HepG2 (cell line): ENCODE results near the gene C14orf132. TPM values are rescaled to one million over a fixed set of nuclear protein-coding genes. Genes with fewer than 3 reads are reported as not detected.

ENCODE experiments used
- ATAC-seq: fragments of 200-7000 bp; cut with Tn5 transposase; 3 replicates; pipeline ENCODE4 v1.9.1; 2020; ENCODE audit warnings: mild to moderate bottlenecking, moderate library complexity
- BruUV-seq: library from RNA; stranded (reverse); fragments of 400-500 nt; replicated peaks from 2 replicates; lab custom pipeline; 2021; lab: Mats Ljungman, UMichigan
- CTCF ChIA-PET: fragments of 300-600 bp; formaldehyde crosslinking; extraction: SDS; loops from one replicate; lab custom pipeline; 2021; ENCODE audit warnings: low total read pairs, inconsistent platforms, low intra/inter-chr PET ratio; lab: Yijun Ruan, JAX
- POLR2A ChIA-PET: fragments of 350-600 bp; sonication (Branson Sonifier 250); formaldehyde crosslinking; loops from one replicate; lab custom pipeline; 2020; ENCODE audit warnings: antibody characterized with exemption, inconsistent platforms; lab: Yijun Ruan, JAX
- DNase-seq: peaks from one replicate; pipeline ENCODE4 v3.0.0-alpha.2; 2015; ENCODE audit warnings: low spot score
- FAIRE-seq: peaks from 3 replicates; lab custom pipeline; 2011; peaks lifted over from hg19 to GRCh38; lab: Jason Lieb, UNC
- H2AFZ ChIP-seq: one replicate; pipeline ENCODE4 v1.6.1; 2011; ENCODE audit warnings: low read length, inconsistent platforms
- H3K27ac ChIP-seq: fragments of 300-600 bp; 3 replicates; pipeline ENCODE4 v1.8.0; 2011; ENCODE audit warnings: mixed run types, mild to moderate bottlenecking, mixed read lengths, low read length, inconsistent platforms; ENCODE audit not compliant: insufficient read depth; ENCODE audit errors: extremely low read length
- H3K27me3 ChIP-seq, 2 experiments: fragments of 200-600 bp in 1 of 2; 2 replicates in 1 of 2; 3 replicates in 1 of 2; pipeline versions ENCODE4 v1.6.0 to v1.8.0; 2011; ENCODE audit warnings: low read length in 2 of 2, mild to moderate bottlenecking in 2 of 2, moderate library complexity in 2 of 2, inconsistent platforms in 1 of 2; ENCODE audit not compliant: insufficient read depth in 2 of 2, control insufficient read depth in 1 of 2
- H3K36me3 ChIP-seq, 2 experiments: fragments of 200-600 bp in 1 of 2; replicated peaks in 1 of 2; 2 replicates in 1 of 2; 3 replicates in 1 of 2; pipeline versions ENCODE4 v1.5.1 to v1.8.0; 2011; ENCODE audit warnings: low read length in 2 of 2, inconsistent platforms in 1 of 2; ENCODE audit not compliant: insufficient read depth in 2 of 2, control insufficient read depth in 1 of 2
- H3K4me1 ChIP-seq: 2 replicates; pipeline ENCODE4 v1.5.1; 2012; ENCODE audit warnings: low read length, inconsistent platforms; ENCODE audit not compliant: insufficient read depth
- H3K4me2 ChIP-seq: 2 replicates; pipeline ENCODE4 v1.6.0; 2011; ENCODE audit warnings: low read depth, low read length, inconsistent platforms
- H3K4me3 ChIP-seq, 3 experiments: fragments of 200-600 bp in 1 of 3; sonication (generic), shearing (Covaris generic) in 1 of 3; replicated peaks in 1 of 3; 2 replicates each; pipeline ENCODE4 v1.5.1; 2011 to 2016; ENCODE audit warnings: low read length in 3 of 3, inconsistent platforms in 2 of 3, low read depth in 2 of 3, mild to moderate bottlenecking in 2 of 3, control low read depth in 1 of 3, mixed read lengths in 1 of 3; ENCODE audit not compliant: insufficient read depth in 1 of 3
- H3K79me2 ChIP-seq: one replicate; pipeline ENCODE4 v1.6.1; 2011; ENCODE audit warnings: low read length, inconsistent platforms; ENCODE audit not compliant: insufficient read depth
- H3K9ac ChIP-seq: 2 replicates; pipeline ENCODE4 v1.6.0; 2011; ENCODE audit warnings: mild to moderate bottlenecking, low read depth, low read length, inconsistent platforms; ENCODE audit not compliant: insufficient read depth
- H3K9me3 ChIP-seq: 2 replicates; pipeline ENCODE4 v1.5.1; 2012; ENCODE audit warnings: mild to moderate bottlenecking, low read length
- H4K20me1 ChIP-seq: 2 replicates; pipeline ENCODE4 v1.6.0; 2011; ENCODE audit warnings: inconsistent platforms, mild to moderate bottlenecking, low read length, moderate library complexity; ENCODE audit not compliant: insufficient read depth
- DNMT1 ChIP-seq: sonication (generic); formaldehyde crosslinking; IDR thresholded peaks from 2 replicates; pipeline ENCODE4 v1.5.1; 2020; ENCODE audit warnings: mild to moderate bottlenecking, missing genetic modification reagents
- HIC2 ChIP-seq: sonication (generic); formaldehyde crosslinking; IDR thresholded peaks from 2 replicates; pipeline ENCODE4 v1.9.0; 2022; ENCODE audit warnings: low read depth, missing genetic modification reagents
- TFAP4 ChIP-seq: sonication (generic); IDR thresholded peaks from 2 replicates; pipeline ENCODE4 v1.6.1; 2016; ENCODE audit warnings: low read depth, borderline replicate concordance
- ZNF841 ChIP-seq: sonication (generic); formaldehyde crosslinking; IDR thresholded peaks from 2 replicates; pipeline ENCODE4 v1.8.1; 2023; ENCODE audit warnings: missing genetic modification reagents, borderline replicate concordance
- ZNF878 ChIP-seq: sonication (generic); formaldehyde crosslinking; IDR thresholded peaks from 2 replicates; pipeline ENCODE4 v1.8.1; 2023; ENCODE audit warnings: mild to moderate bottlenecking, missing genetic modification reagents, moderate library complexity
- WGBS: methylation state at CpG from one replicate; pipeline ENCODE4 v1.1.6; 2017; ENCODE audit warnings: low lambda C conversion rate; 5-methylcytosine and 5-hydroxymethylcytosine counted together
- in situ Hi-C: cut with HindIII; loops from 2 replicates; pipeline ENCODE4 v1.10.0; 2017; ENCODE audit warnings: low pct_unique_long_range_greater_than_20kb; ENCODE audit not compliant: extremely low pct_ligation_motif_present
- intact Hi-C: fragments of 100-400 bp; cut with micrococcal nuclease; formaldehyde crosslinking; loops from one replicate; pipeline ENCODE4 v1.10.0; 2022; ENCODE audit not compliant: unreplicated experiment
- polyA plus RNA-seq, 8 experiments: library from polyadenylated mRNA; depleted of rRNA in 3 of 8; stranded (reverse) in 7 of 8; unstranded in 1 of 8; fragments of >200 nt; fragmentation: Illumina TruSeq in 4 of 8; extraction: Trizol in 4 of 8; gene quantifications; 2 replicates each; pipeline versions ENCODE4 v1.2.1 to v1.2.3, GENCODE V29; 2011 to 2016; ENCODE audit warnings: low read depth in 4 of 8, missing spikeins in 1 of 8, mixed read lengths in 1 of 8; ENCODE audit not compliant: insufficient read depth in 1 of 8
- total RNA-seq, 5 experiments: library from RNA; depleted of rRNA; stranded (reverse); fragments of >200 nt; fragmentation: Illumina TruSeq; extraction: Trizol; gene quantifications; 2 replicates each; pipeline ENCODE4 v1.2.3, GENCODE V29; 2016; ENCODE audit warnings: low read depth in 1 of 5
- TF ChIP-seq, protein P1 (sequence below): sonication (generic); formaldehyde crosslinking; IDR thresholded peaks from 2 replicates; pipeline ENCODE4 v1.5.0; 2020; ENCODE audit warnings: mild to moderate bottlenecking, missing genetic modification reagents
- TF ChIP-seq, protein P2 (sequence below): sonication (generic); formaldehyde crosslinking; IDR thresholded peaks from 2 replicates; pipeline ENCODE4 v1.8.0; 2022; ENCODE audit warnings: missing genetic modification reagents, low read depth, mild to moderate bottlenecking, borderline replicate concordance

Gene C14orf132
- total and polyA plus RNA-seq, 2 of the 13 experiments (the other 11 are each of a cell fraction or from before 2014, with no cell fraction given): 0.13 to 0.15 TPM

DNA sequence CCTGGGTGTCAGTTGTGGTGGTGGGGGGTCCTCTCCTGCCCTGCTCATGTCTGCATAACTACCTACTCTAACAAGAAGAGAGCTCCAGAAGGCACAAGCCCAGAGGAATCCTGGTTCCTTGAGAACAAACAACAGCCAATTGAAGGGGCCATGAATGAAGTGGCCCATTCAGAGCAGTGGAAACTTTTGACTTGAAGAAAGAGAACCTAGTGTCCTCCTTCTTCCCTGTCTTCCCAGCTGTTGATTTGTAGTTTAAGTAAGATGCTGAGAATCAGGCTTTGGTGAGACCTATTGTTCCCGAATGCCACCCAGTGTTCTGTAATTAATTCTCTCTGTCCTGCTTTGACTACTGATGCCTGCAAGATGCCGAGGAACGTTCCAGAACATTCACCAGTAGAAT is 79.2 kb downstream of the C14orf132 start:
- no peaks in the 10 kb centered on the region; a peak in 1 of 5 replicates for H3K27me3 ChIP-seq
- no peak overlapping the region for H3K4me3 ChIP-seq
- H3K4me1 ChIP-seq: no peaks in the 10 kb centered on the region
- ATAC-seq: no peak
- in situ Hi-C loops (no loop called here), intact Hi-C loops (no loop called here)
- no peaks in the 10 kb centered on the region for H4K20me1 ChIP-seq
- 6% methylated on average over 3 of the region's 3 CpGs for WGBS
- no peak overlapping the region for H2AFZ ChIP-seq
- no peak for DNase-seq
- POLR2A ChIA-PET: no interaction called here
- H3K4me2 ChIP-seq: no peak overlapping the region
- no peak overlapping the region for H3K9ac ChIP-seq
- CTCF ChIA-PET: no interaction called here
- peaks cover 18% of the 10 kb centered on the region for H3K9me3 ChIP-seq
- H3K27ac ChIP-seq: no peak overlapping the region
- TF ChIP-seq, protein P1, sequence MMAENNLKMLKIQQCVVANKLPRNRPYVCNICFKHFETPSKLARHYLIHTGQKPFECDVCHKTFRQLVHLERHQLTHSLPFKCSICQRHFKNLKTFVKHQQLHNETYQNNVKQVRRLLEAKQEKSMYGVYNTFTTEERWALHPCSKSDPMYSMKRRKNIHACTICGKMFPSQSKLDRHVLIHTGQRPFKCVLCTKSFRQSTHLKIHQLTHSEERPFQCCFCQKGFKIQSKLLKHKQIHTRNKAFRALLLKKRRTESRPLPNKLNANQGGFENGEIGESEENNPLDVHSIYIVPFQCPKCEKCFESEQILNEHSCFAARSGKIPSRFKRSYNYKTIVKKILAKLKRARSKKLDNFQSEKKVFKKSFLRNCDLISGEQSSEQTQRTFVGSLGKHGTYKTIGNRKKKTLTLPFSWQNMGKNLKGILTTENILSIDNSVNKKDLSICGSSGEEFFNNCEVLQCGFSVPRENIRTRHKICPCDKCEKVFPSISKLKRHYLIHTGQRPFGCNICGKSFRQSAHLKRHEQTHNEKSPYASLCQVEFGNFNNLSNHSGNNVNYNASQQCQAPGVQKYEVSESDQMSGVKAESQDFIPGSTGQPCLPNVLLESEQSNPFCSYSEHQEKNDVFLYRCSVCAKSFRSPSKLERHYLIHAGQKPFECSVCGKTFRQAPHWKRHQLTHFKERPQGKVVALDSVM: no peak
- TF ChIP-seq ZNF841 (CRISPR knock-in tag) (no peak), TFAP4 (no peak), ZNF878 (no peak), HIC2 (CRISPR knock-in tag) (no peak), DNMT1 (CRISPR knock-in tag) (no peak)
- TF ChIP-seq, protein P2, sequence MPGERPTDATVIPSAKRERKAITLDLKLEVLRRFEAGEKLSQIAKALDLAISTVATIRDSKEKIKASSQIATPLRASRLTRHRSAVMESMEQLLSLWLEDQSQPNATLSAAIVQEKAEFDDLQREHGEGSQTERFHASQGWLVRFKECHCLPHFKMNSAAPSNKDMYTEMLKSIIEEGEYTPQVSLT (CRISPR knock-in tag): no peak
- H3K79me2 ChIP-seq: no peaks in the 10 kb centered on the region
- BruUV-seq: no TSS peak
- no peak for FAIRE-seq
- no peaks in the 10 kb centered on the region for H3K36me3 ChIP-seq
